A673 (cell line): Measurements from ENCODE around the gene FAAP100. TPM values are rescaled to one million over a fixed set of nuclear protein-coding genes. Genes with fewer than 3 reads are reported as not detected.

ENCODE experiments used
- BruUV-seq: library from RNA; stranded (reverse); fragments of 400-500 nt; replicated peaks from 2 replicates; lab custom pipeline; 2021; lab: Mats Ljungman, UMichigan
- CTCF ChIA-PET: fragments of 300-600 bp; sonication (Branson Sonifier 250); formaldehyde crosslinking; loops from one replicate; lab custom pipeline; 2022; ENCODE audit warnings: antibody characterized with exemption; lab: Charles Lee
- POLR2A ChIA-PET: fragments of 300-600 bp; sonication (Branson Sonifier 250); formaldehyde crosslinking; loops from one replicate; lab custom pipeline; 2022; ENCODE audit warnings: antibody characterized with exemption; ENCODE audit not compliant: low non-redundant PET; lab: Charles Lee
- DNase-seq: peaks from one replicate; pipeline ENCODE4 v3.0.0-alpha.2; 2015; ENCODE audit warnings: low spot score
- H3K27ac ChIP-seq: fragments of 200-600 bp; sonication (generic); 2 replicates; pipeline ENCODE4 v1.5.1; 2016; ENCODE audit warnings: mixed run types, low read depth, mild to moderate bottlenecking, mixed read lengths, antibody characterized with exemption, low read length; ENCODE audit not compliant: poor library complexity, severe bottlenecking
- H3K27me3 ChIP-seq: fragments of 200-600 bp; sonication (generic); replicated peaks from 2 replicates; pipeline ENCODE4 v1.6.1; 2017; ENCODE audit warnings: mixed run types, low read depth, mild to moderate bottlenecking, mixed read lengths, antibody characterized with exemption, low read length; ENCODE audit not compliant: insufficient read depth, poor library complexity
- H3K36me3 ChIP-seq: fragments of 200-600 bp; sonication (generic); 2 replicates; pipeline ENCODE4 v1.6.1; 2016; ENCODE audit warnings: mixed run types, mild to moderate bottlenecking, mixed read lengths, antibody characterized with exemption, low read length; ENCODE audit not compliant: insufficient read depth, poor library complexity, severe bottlenecking
- H3K4me1 ChIP-seq: fragments of 200-600 bp; sonication (generic); 2 replicates; pipeline ENCODE4 v1.6.1; 2017; ENCODE audit warnings: mixed run types, mild to moderate bottlenecking, mixed read lengths, antibody characterized with exemption, low read length; ENCODE audit not compliant: insufficient read depth, poor library complexity, severe bottlenecking
- H3K4me3 ChIP-seq: fragments of 200-600 bp; sonication (generic); 2 replicates; pipeline ENCODE4 v1.5.1; 2016; ENCODE audit warnings: low read depth, mixed run types, mild to moderate bottlenecking, mixed read lengths, low read length; ENCODE audit not compliant: poor library complexity, severe bottlenecking
- H3K9me3 ChIP-seq: fragments of 200-600 bp; sonication (generic); 2 replicates; pipeline ENCODE4 v1.6.1; 2016; ENCODE audit warnings: mixed run types, low read depth, mild to moderate bottlenecking, mixed read lengths, antibody characterized with exemption, low read length; ENCODE audit not compliant: poor library complexity, severe bottlenecking
- EZH2 ChIP-seq: fragments of 200-600 bp; sonication (generic); IDR thresholded peaks from 2 replicates; pipeline ENCODE4 v1.6.1; 2017; ENCODE audit warnings: borderline replicate concordance, low read depth, mild to moderate bottlenecking, mixed read lengths, antibody characterized with exemption, low read length; ENCODE audit not compliant: poor library complexity, severe bottlenecking
- intact Hi-C: fragments of 100-400 bp; cut with micrococcal nuclease; formaldehyde crosslinking; loops from one replicate; pipeline ENCODE4 v1.10.0; 2022; ENCODE audit not compliant: unreplicated experiment
- total RNA-seq: library from RNA; stranded (reverse); gene quantifications from 2 replicates; pipeline ENCODE4 v1.2.3, GENCODE V29; 2021
- TF ChIP-seq, protein P1 (sequence below): fragments of 300-800, 200-600 bp; sonication (generic); conservative IDR thresholded peaks from 2 replicates; pipeline ENCODE4 v1.5.1; 2017; ENCODE audit warnings: low read depth, mild to moderate bottlenecking, antibody characterized with exemption, low read length, moderate library complexity, mixed read lengths

The FAAP100 gene
- total RNA-seq, 1 experiment from 2014 or later: 49.4 TPM

DNA sequence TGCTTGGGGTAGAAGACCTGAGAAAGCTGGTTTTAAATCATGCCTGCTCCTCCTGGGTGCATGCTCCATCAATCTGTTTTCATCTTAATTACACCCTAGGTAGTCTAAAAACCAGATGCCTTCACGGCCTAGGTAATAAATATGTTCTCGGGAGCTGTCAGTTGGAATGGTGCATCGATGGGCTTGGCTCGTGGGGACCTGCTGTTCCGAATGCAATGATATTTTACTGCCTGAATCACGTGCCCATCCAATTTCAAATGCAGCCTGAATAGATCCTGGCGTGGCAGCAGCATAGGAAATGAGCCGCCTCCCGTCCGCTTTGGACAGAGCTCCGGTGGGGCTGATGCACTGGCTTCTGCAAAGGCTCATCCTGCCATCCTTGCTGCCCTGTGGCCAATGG, 18.8 kb upstream of the FAAP100 start:
- no peak overlapping the region for H3K4me3 ChIP-seq
- intact Hi-C loops: no loop called here
- no peak for DNase-seq
- no peak overlapping the region for H3K27ac ChIP-seq
- TF ChIP-seq, protein P1, sequence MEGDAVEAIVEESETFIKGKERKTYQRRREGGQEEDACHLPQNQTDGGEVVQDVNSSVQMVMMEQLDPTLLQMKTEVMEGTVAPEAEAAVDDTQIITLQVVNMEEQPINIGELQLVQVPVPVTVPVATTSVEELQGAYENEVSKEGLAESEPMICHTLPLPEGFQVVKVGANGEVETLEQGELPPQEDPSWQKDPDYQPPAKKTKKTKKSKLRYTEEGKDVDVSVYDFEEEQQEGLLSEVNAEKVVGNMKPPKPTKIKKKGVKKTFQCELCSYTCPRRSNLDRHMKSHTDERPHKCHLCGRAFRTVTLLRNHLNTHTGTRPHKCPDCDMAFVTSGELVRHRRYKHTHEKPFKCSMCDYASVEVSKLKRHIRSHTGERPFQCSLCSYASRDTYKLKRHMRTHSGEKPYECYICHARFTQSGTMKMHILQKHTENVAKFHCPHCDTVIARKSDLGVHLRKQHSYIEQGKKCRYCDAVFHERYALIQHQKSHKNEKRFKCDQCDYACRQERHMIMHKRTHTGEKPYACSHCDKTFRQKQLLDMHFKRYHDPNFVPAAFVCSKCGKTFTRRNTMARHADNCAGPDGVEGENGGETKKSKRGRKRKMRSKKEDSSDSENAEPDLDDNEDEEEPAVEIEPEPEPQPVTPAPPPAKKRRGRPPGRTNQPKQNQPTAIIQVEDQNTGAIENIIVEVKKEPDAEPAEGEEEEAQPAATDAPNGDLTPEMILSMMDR: no peak
- no peak for TF ChIP-seq EZH2
- ChIA-PET CTCF (no interaction called here), POLR2A (no interaction called here)
- no TSS peak for BruUV-seq
- no peaks in the 10 kb centered on the region for H3K27me3 ChIP-seq
- H3K9me3 ChIP-seq: no peaks in the 10 kb centered on the region
- H3K36me3 ChIP-seq: peaks cover 73% of the 10 kb centered on the region
- H3K4me1 ChIP-seq: peaks cover 40% of the 10 kb centered on the region

- H3K27me3 ChIP-seq: no peaks in the 10 kb centered on the region
- no peaks in the 10 kb centered on the region for H3K9me3 ChIP-seq
- POLR2A ChIA-PET: no interaction called here
- no TSS peak for BruUV-seq
- CTCF ChIA-PET: no interaction called here
- peaks cover 76% of the 10 kb centered on the region for H3K36me3 ChIP-seq
- no peak for TF ChIP-seq EZH2
- TF ChIP-seq, protein P1: no peak
- no peak overlapping the region for H3K4me3 ChIP-seq
- H3K4me1 ChIP-seq: peaks cover 46% of the 10 kb centered on the region
- intact Hi-C loops: no loop called here
- no peak for DNase-seq
- H3K27ac ChIP-seq: peak overlapping the region; percentile 81
Observed at GRCh38 chr17:81569986-81570514, 17.9 kb upstream of the FAAP100 start.

DNA sequence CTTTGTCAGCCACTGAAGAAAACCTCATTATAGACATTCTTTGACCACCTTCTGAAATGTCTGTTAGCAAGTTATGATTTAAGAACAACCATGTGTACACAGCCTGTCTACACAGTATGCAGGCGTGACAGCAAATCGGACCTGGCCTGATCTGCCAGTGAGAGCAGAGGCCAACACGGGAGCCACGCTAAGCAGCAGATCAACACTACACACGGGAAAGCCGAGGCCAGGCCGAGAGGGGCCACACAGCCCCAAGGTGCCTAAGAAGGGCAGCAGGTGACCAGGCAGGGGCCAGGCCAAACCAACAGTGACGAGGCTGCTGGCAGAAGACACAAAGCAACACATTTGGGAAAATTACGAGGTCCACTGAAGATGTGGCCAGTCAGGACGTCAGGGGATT, 16.3 kb upstream of the FAAP100 start:
- H3K9me3 ChIP-seq: no peaks in the 10 kb centered on the region
- ChIA-PET POLR2A (interaction anchor here (0.6 kb wide), 2 partner anchors 61 to 69 kb away, joined by 3 to 4 read pairs; no protein-coding TSS in a partner anchor), CTCF (no interaction called here)
- peaks cover 33% of the 10 kb centered on the region for H3K4me1 ChIP-seq
- TF ChIP-seq, protein P1: no peak
- TF ChIP-seq EZH2: no peak
- BruUV-seq: no TSS peak
- H3K27me3 ChIP-seq: no peaks in the 10 kb centered on the region
- intact Hi-C loops: no loop called here
- DNase-seq: no peak
- H3K27ac ChIP-seq: peak overlapping the region; percentile 81
- peaks cover 78% of the 10 kb centered on the region for H3K36me3 ChIP-seq
- no peak overlapping the region for H3K4me3 ChIP-seq
